HG02870 (cell line): Measurements from ENCODE around the gene ALG3.
"Not testable (repeated sequence)": the region's sequence is repeated elsewhere in the genome, so short reads cannot be mapped to it uniquely, and the experiment has no call there.

Experiments
- ATAC-seq: cut with Tn5 transposase; IDR thresholded peaks from one replicate; pipeline ENCODE4 v1.9.1; 2021; ENCODE audit warnings: mild to moderate bottlenecking, moderate library complexity; ENCODE audit not compliant: unreplicated experiment

The ALG3 gene

DNA sequence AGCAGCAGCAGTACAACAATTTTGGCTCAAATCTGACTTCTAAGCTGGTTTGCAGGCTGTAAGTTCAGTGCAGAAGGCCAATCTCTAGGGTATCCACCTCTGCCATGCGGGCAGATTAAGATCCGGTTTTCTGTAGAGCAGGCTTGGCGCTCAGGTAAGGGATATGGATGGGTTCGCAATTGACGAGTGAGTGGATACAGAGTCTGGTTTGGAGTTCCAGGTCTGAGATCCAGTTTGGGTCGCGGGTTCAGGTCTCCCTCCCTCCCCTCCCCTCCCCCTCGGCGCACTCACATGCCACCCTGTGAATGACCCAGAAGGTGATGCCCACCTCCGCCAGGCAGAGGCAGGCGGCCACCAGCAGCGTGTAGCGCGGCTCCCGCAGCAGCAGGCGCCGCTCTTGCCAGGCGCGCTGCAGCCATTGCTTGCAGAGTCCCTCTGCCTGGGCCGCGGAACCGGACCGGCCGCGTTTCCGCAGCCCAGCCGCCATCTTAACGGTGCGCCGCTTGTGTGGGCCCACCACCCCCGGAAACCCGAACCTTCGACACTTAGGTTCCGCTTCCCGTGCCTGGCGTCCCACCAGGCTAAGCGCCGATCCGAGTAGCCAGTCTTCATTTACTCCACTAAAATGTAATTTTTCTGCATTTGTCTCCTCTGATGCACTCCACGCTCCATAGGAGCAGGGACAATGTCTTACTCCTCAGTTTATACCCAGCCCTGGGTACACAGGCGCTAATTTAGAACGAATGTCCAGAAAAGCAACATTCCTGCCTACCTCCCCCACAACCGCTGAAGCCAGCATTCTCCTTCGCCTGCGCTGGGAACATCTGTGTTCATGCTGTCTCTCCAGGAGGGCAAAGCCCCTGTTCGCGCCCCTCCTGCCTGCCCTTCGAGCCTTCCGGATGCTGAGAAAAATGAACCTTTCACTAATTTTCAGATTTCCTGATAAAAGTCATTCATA lies at the start of gene ALG3:
TSS of gene ALG3 (minus strand) at position 509 of the 958 bp plus-strand sequence. CDS start at position 487, 22 bp downstream.
- no peak for ATAC-seq

GRCh38 chr3:184296616-184297015 lies 47.9 kb upstream of the ALG3 start:
- no peak for ATAC-seq

DNA sequence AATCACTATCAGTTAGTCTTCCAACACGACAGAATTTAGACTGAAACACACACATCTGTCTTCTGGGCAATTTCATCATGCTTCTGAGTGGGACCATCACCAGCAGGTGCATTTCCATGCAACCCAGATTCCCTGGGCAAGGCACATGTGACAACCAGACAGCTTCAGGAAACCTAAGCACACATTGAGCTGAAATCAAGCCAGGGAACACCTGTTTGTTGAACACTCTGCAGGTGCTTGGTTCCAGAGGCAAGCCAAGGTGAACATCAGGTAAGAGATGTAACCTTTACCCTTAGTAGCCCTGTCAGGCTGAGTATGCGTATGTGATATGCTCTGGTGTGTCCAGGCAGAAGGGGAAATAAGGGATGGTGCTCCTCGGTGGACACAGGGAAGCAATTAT lies 47.0 kb upstream of the ALG3 start:
- no peak for ATAC-seq

GRCh38 chr3:184291738-184292445 lies 43.1 kb upstream of the ALG3 start:
- no peak for ATAC-seq

DNA sequence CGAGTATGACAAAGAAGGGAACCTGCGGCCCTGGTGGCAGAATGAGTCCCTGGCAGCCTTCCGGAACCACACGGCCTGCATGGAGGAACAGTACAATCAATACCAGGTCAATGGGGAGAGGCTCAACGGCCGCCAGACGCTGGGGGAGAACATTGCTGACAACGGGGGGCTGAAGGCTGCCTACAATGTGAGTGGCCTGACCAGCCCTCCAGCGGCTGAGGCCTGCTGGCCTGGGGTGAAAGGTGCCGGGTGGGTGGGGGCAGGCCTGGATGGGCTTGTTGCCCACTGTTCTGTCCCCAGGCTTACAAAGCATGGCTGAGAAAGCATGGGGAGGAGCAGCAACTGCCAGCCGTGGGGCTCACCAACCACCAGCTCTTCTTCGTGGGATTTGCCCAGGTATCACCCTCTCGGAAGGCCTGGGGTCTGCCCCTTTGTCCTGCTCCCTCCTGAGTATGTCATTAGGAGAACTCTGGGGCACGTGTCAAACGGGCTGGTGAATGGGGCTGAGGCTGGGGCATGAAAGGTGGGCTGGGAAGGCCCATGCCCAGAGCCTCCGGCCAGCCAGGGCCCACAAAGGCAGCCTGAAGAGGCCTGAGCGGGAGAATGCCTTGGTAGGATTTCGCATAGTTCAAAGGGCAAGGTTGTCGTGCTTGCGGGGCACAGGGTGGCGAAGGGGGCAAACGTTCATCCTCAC lies 42.4 kb upstream of the ALG3 start:
- ATAC-seq: no peak

DNA sequence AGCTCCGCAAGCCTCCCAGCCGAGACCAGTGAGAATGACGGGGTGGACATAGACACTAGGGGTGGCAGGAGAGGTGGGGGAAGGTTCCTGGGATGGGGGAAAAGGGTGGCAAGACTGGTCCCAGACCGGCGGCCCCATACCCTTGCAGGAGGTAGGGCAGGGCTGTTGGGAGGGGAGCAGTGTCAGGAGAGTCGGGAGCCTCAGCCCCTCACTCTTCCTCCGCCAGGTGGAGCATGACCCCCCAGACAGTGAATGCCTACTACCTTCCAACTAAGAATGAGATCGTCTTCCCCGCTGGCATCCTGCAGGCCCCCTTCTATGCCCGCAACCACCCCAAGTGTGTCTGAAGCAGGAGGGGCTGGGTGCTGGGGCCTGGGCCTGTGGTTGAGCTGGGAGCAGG lies 41.6 kb upstream of the ALG3 start:
- no peak for ATAC-seq

DNA sequence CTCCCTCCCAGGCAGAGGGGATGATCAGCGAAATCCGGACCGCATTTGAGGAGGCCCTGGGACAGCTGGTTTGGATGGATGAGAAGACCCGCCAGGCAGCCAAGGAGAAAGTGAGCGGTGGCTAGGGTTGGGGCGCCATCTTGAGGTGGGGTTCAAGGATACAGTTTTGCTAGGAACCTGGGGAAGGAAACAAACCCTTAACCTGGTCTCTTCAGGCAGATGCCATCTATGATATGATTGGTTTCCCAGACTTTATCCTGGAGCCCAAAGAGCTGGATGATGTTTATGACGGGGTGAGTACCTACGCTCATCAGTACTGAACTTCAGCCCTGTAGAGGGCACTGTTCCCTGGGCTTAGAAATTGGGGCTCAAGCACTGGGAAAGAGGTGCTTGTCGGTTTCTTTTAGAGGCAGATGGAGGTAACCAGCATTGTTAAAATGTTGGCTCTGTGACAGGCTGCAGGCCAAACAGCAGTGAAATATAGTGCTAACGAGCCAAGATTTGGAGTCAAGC lies 40.7 kb upstream of the ALG3 start:
- no peak for ATAC-seq

DNA sequence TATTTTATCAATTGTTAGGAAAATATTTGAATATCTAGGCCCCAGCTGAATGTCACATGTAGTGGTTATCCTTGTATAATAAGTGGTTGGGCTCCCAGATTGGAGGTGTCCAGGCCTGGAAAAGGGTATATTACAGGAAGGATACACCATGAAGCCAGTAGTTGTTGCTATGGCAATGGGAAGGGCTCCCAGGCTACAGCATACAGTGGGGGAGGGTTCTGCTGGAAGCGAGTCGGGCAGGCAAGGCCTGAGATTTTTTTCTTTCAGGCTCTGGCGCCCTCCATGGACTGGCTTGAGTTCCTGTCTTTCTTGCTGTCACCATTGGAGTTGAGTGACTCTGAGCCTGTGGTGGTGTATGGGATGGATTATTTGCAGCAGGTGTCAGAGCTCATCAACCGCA lies 35.9 kb upstream of the ALG3 start:
- ATAC-seq: no peak

GRCh38 chr3:184283681-184284080 lies 34.9 kb upstream of the ALG3 start:
- ATAC-seq: no peak

- no peak for ATAC-seq
Observed at GRCh38 chr3:184282941-184283340, 34.2 kb upstream of the ALG3 start.

- ATAC-seq: no peak
Observed at GRCh38 chr3:184277366-184277765, 28.6 kb upstream of the ALG3 start.

DNA sequence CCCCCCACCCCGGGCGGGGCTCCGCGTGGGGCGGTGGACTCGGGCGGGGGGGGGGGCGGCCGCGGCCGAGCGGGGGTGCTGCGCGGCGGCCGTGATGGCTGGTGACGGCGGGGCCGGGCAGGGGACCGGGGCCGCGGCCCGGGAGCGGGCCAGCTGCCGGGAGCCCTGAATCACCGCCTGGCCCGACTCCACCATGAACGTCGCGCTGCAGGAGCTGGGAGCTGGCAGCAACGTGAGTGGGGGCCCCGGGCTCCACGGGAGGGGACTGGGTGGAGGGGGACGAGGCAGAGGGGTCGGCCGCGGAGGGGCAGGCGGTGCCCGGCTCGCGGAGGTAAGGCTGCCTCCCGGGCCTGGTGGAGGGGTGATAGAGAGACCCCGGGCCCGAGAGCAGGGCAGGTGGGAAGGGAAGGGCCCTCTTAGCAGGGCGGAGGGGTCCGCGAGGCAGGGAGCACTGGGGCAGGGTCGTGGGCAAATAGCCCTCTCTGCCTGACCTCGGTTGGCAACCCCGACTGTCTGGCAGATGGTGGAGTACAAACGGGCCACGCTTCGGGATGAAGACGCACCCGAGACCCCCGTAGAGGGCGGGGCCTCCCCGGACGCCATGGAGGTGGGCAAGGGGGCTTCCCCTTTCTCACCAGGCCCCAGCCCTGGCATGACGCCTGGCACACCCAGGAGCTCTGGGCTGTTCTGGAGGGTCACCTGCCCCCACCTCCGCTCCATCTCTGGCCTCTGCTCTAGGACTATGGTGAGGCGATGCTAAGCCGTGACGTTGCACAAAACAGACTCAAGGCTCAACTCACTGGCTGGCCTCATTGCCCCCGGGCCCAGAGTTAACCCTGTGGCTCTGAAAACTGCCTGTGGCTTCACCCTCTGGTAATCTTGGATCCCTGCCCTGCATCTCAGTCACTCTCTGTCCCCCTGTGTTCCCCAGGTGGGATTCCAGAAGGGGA lies 27.5 kb upstream of the ALG3 start, which contains the start of gene ECE2:
TSS of gene ECE2 (plus strand) at position 62 of the 950 bp plus-strand sequence. CDS start at position 194, 132 bp downstream.
- no peak for ATAC-seq

DNA sequence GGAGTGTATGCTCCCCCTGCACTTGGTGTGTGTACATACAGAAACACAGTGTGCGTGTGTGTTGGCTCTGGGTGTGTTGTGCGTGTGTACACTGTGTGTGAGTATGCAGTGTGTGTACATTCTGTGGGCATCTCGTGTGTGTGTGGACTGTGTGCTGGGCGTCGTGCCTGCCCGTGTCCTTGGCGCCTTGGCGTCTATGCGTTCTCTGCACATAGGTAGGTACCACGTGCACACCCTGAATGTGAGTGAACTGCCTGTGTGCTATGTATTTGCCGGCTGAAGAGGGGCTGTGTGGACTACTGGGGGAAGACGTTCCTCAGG lies 26.6 kb upstream of the ALG3 start:
- no peak for ATAC-seq

DNA sequence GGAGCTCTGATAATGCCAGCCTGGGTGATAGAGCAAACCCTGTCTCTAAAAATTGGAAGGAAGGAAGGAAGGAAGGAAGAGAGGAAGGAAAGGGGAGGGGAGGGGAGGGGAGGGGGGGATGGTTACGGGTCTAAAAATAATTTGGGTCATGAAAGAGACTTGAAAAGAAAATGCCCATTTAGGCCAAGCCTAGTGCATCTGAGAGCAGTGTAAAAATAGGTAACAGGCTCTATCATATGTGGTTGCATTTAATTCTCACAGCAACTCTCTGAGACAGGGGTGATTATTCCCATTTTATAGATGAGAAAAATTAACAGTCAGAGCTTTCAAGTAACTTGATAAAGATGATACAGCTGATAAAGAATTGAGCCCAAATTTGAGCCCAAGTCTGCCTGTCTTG lies 23.5 kb upstream of the ALG3 start:
- ATAC-seq: no peak

DNA sequence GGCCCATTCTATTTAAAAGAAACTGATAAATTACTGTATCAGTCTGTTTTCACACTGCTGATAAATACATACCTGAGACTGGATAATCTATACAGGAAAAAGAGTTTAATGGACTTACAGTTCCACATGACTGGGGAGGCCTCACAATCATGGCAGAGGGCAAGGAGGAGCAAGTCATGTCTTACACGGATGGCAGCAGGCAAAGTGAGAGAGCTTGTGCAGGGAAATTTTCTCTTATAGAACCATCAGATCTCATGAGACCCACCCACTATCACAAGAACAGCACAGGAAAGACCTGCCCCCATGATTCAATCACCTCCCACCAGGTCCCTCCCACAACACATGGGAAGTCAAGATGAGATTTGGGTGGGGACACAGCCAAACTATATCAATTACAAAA lies 18.5 kb upstream of the ALG3 start:
- ATAC-seq: not testable (repeated sequence)

DNA sequence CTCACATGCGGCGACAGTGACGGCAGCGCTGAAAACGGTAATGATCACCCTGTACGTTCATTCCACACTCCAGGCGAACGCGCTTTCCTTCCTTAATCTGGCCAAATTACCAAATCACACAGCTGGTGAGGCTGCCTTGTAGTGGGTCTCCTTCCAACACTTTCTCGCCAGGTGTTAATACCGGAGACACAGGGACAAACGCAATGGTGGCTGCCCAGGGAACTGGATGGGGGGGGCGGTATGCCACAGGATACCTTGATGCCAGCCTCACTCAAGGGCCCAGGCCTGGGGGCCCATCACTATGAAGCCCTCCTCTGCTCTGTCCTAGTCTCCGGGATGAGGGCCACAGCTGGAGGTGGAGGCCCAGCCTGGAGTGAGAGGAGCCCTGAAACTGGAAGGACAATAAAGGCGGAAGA lies 14.0 kb upstream of the ALG3 start:
- ATAC-seq: no peak

- ATAC-seq: no peak
Observed at GRCh38 chr3:184261854-184262763, 13.3 kb upstream of the ALG3 start.

GRCh38 chr3:184261270-184261853 lies 12.6 kb upstream of the ALG3 start, which contains the start of gene CAMK2N2:
TSS of gene CAMK2N2 (minus strand) at chr3:184261553. CDS start at chr3:184261285, 268 bp downstream.
- no peak for ATAC-seq
